Cardiac septum (tissue), 1 donor: Measurements from ENCODE around the gene ZRSR2. TPM values are rescaled to one million over a fixed set of nuclear protein-coding genes. Genes with fewer than 3 reads are reported as not detected.
A peak's percentile ranks its signal among the peaks of the same experiment; 100 is the strongest.

Experiments used
- DNase-seq: peaks from one replicate; pipeline ENCODE4 v3.0.0-alpha.2; 2020; ENCODE audit warnings: low spot score
- intact Hi-C: fragments of 100-400 bp; cut with DNase I; formaldehyde crosslinking; loops from one replicate; pipeline ENCODE4 v1.14.0; 2022
- total RNA-seq: library from RNA; stranded (reverse); fragmentation: NEBNext Ultra II Directional; extraction: Animal tissue kit (Norgen Biotek cat#: 25700); gene quantifications from one replicate; pipeline ENCODE4 v1.2.1, GENCODE V29; 2021
- donor health status: DM: no; HTN: no; CAD: no.

ZRSR2 gene
- total RNA-seq, 1 donor from 2014 or later: 10.7 TPM

DNA sequence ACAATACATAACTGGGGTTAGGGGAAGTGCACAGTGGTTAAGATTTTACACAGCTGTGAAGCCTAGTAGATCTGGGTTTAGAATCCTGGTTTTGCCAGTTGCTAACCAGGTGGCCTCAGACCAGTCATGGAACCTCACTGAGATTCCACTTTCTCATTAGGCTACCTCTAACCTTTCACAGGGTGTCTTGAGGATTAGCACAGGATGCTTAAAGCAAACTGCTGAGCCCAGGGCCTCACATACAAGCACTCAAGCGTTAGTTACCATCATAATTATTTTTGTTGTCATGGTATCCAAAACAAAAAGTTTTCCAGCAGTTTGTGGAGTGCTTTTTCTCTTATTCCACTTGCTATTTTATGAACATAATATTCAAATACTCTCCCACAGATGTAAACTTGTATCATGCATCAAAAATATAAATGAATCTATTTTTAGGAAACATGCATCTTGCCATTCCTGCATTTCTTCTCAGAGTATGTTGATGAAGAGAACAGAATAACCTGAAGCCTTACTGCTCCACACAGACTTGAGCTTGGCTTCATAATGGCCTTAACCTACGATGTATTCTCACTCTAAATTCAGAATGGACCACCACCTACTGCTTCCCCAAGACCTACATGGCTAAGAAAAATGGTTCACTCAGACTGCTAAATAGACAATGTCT, 51.7 kb downstream of the ZRSR2 start:
- intact Hi-C loops: no loop called here
- no peak for DNase-seq

DNA sequence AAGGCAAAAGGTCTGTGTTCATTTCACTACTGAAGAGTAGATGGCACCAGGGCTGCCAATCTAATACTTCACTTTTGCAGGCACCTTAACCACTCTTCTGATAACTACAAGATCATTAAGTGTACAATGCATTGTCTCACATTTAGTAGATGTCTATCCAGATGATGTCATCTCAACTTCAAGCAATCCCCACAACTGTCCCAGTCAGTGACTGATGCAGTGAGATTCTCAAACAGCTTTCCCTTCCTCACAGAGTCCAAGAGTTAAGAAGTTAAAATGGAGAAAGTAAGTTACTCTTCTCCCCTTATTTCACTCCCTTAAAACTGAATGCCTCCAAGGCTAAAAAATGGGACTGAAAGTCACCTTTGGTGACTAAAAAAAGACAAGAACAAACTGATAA, 53.7 kb downstream of the ZRSR2 start:
- DNase-seq: no peak
- intact Hi-C loops: no loop called here

DNA sequence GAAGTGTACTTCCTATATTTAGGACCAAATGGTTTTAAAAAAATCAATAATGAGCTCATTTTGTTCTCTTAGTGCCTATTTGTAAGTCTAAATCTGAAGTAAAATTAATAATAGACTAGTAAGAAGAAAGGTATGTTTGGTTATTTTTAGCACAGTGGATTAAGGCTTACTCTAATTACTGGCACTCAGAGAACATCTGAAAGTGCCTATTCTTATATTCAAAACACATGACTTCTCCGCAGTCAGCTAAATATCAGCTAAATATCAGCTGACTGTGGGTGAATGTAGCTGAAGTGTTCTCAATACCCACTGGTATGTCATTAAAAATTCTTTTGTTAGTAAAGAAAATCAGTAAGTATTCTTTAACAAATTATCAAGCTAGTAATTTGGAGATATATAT, 58.3 kb downstream of the ZRSR2 start:
- intact Hi-C loops: no loop called here
- no peak for DNase-seq

DNA sequence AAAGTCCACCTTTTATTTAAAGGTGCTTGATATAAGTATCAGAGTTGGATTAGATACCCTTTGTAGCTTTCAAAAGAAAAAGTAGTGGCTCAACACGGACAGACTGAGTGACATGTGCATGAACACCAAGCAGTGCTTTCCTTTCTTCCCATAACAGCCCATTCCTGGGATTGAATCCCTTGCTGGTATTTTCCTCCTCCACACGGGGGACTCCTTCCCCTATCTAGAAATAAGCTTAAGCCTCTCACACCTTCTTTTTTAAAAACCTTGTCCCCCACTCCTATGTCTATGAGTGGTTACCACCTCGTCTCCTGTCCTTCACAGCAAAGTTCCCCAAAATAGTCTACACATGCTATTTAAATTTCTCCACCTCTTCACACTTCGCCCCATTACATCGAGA, 59.3 kb downstream of the ZRSR2 start:
- DNase-seq: no peak
- intact Hi-C loops: no loop called here

DNA sequence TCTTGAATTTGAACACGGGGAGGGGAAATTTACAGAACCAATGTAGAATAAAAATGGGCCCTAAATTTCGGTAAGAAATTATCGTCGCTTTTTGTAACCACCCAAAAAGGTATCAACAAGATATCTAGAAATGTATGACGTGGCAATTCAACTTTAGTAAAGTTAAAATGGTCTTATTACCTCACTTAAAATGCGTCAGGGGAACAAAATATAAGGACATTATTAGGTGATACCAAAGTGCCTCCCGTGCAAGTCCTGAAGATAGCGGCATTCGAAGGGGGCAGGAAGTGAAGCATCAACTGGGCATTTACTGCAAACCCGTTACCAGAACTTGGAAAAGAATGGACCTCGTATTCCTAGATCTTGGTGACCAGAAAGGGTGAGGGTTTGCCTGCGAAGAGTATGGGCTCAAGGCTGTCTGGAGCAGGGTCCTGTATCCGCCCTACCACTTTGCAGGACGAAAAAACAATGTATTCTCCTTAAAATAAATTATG, 63.3 kb downstream of the ZRSR2 start:
- no peak for DNase-seq
- intact Hi-C loops: loop anchor here (10.0 kb wide), 1 partner anchor 861 kb away; the partner anchor contains the start of genes CTPS2 and SYAP1

DNA sequence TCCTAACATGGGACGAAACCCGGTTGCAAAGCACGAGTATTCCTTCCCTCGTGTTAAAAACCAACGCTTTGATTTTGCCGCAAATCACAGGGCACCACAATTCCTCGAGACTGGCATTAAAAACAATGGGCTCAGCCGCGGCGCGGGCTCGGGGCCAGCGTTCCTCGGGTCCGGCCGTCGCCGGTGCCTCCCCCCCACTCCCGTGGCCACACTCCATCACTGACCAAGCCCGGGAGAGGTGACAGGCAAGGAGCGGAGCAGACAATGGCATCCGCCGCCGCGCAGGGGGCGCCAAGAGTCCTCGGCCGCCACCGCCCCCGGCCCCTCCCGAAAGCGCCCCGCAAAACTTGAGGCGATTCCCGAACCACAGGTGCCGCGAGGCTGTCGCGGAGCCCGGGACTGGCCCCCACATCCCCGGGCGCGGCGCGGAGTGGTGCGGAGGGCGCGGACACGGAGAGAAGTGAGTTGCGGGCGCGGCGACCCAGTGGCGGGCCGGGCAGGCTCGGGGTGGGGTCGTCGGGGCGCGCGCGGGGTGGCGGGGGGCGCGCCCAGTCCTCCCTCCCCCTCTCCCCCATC, 63.9 kb downstream of the ZRSR2 start:
- intact Hi-C loops: loop anchor here (10.0 kb wide), 1 partner anchor 861 kb away; the partner anchor contains the start of genes CTPS2 and SYAP1
- DNase-seq: peak; percentile 90

DNA sequence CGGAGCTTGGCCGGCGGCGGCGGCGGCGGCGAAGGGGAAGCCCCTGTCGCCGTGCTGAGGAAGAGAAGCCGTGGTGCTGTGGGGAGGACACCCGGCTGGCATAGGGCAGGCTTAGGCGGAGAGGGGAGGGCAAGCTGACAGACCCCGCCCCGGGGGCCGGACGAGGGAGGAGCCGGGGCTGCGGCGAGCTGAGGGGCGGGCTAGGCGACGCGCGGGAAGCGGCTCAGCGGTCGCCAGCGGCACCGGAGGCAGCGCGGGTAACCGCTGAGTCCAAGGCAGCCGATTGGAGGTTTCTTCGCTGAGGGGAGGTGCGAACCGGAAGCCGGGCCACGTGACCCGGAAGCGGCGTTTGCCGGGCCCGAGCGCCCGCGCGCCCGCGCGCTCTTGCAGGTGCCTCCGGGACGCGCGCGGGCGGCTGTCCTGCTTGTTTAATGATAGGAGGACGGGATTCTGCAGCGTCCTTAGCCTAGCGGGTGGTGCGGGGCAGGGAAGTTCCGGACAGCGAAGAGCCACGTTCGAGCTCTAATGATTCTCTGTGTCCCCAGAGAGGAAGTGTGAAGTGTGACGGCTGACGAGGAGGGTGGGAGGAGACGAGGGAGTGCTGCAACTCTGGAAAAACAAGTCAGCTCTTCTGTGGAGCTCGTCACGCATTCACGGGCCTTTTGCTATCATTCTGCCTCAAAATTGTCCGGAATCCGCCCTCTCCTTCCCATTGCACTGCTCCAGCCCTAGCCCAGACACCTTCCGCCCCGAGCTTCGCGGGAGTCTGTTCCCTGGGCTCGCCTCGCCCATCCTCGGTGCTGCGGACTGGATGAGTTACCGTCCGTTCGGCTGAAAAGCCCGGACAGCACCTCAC, 64.7 kb downstream of the ZRSR2 start, which contains the start of gene AP1S2:
AP1S2 (minus strand) TSS at position 102 of the 856 bp plus-strand sequence. CDS start 2,289 bp downstream, outside the sequence.
- intact Hi-C loops: loop anchor here (5.0 to 10.0 kb wide), 2 partner anchors 63 to 860 kb away; partner anchors contain the start of genes CTPS2, SYAP1 and ZRSR2

DNA sequence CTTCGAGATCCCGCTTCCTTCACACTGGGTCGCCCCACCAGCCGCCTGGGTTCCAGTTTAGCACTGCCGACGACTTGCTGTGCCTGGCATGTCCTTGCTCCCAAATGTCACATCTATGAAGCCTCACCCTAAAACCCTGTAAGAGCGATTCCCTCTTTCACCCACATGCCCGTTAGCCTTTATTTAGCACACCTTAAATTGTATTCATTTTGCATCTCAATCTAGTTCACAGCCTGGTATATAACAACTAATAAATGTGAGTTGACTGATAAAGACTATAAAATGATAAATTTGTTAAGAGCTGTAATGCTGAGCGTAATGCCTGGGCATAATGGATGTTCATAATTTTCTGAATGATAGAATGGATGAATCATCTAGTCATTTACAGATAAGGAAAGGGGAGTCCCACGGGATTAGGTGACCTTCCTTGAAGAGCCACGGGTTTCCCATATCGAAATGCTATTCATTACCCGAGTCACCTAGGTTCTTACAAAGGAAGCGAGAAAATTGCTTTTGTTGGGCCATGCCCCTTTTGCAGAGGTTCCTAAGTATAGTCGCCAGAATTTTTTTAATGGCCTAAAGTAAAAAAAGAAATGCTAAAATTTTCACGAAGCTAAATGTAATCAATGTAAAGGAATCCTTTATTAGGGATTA, 65.4 kb downstream of the ZRSR2 start:
- intact Hi-C loops: loop anchor here (5.0 to 10.0 kb wide), 2 partner anchors 63 to 859 kb away; partner anchors contain the start of genes CTPS2, SYAP1 and ZRSR2

More for the DNA sequence above, 64.7 kb downstream of the ZRSR2 start, which contains the start of gene AP1S2:
- peak; percentile 97 for DNase-seq

DNA sequence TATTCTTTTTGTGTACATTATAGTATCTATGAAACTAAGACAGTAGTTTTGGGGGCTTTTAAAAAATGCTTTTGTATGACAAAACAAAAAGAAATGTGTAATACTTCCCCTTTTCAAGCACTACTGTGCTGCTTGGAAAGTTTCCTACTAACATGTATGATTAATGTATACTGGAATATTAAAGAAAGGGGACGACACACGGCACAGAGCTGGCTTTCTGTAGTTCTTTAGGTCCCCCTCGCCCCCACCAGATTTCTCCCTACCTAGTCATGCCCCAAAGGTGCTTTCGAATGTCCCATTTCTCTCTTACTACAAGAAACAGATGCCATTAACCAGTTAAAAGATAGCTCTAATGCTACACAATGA, 65.9 kb downstream of the ZRSR2 start:
- DNase-seq: no peak
- intact Hi-C loops: loop anchor here (5.0 to 10.0 kb wide), 2 partner anchors 64 to 859 kb away; partner anchors contain the start of genes CTPS2, SYAP1 and ZRSR2

More for the DNA sequence above, 65.4 kb downstream of the ZRSR2 start:
- no peak for DNase-seq

DNA sequence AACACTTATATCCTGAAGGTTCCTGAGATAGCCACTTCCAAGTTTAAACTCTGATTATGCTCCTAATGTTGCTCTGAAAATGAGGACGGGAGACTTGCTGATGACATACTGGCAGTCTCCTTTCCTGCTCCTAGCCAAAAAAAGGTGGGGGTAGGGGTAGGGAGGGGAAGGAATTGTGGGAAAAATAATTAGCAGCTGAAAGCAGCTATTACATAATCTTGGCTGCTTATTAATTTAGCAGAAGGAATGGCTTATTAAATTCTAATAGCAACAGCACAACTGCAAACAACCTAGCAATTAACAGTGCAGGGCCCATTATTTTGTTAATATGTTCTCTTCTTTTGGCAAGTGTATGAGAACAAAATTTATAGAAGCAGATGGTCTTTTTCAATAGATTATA, 66.4 kb downstream of the ZRSR2 start:
- no peak for DNase-seq
- intact Hi-C loops: loop anchor here (5.0 to 10.0 kb wide), 2 partner anchors 64 to 858 kb away; partner anchors contain the start of genes CTPS2, SYAP1 and ZRSR2

DNA sequence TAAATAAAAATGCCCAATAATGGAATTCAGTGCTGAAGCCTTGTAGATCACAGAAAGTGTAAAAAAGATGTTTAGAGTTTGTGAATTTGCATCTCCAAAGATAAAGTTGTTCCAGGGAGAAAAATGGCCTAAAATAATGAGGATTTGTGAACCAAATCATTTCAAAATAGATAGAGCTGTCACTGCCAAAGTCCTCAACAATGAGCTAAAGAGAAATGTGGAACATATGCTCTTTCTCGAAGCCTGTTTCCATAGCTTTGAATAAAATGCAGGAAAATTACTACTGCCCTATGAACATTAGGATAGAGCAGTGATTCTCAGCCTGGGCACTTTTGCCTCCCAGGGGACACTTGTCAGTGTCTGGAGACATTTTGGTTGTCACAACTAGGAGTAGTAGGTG, 67.8 kb downstream of the ZRSR2 start:
- intact Hi-C loops: loop anchor here (5.0 to 10.0 kb wide), 2 partner anchors 66 to 857 kb away; partner anchors contain the start of genes CTPS2, SYAP1 and ZRSR2
- DNase-seq: no peak

DNA sequence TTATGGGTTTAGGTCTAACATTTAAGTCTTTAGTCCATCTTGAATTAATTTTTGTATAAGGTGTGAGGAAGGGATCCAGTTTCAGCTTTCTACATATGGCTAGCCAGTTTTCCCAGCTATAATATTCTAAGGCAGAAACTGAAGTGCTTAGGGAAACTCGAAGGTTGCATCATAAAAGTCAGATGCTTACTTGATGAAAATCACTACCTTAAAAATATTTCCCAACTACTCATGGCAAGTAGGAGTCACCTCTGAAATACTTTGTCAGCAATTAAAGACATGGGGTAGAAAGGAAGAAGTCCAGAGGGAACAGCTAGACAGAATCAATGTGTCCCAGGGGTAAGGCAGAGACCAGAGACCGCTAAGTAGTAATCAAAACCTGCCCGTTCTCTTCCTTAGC, 70.6 kb downstream of the ZRSR2 start:
- DNase-seq: no peak
- intact Hi-C loops: no loop called here

DNA sequence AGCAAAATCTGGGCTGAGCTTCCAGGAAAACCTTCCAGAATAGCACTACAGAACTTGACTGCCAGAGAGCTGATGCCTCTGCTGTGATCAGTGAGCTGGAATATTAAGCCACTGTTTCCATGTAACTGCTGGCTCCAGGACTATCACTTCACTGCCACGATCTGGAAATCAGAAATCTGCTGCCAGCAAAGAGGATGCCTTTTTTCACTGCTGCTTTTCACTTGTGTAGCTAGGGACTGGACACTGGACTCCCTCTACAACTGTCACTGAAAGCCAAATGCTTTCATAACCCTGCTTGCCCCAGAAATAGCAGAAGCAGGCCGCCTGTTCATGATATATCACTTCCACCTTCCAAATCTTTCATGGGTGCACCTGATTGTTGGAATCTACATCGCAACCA, 73.7 kb downstream of the ZRSR2 start:
- intact Hi-C loops: no loop called here
- DNase-seq: no peak

DNA sequence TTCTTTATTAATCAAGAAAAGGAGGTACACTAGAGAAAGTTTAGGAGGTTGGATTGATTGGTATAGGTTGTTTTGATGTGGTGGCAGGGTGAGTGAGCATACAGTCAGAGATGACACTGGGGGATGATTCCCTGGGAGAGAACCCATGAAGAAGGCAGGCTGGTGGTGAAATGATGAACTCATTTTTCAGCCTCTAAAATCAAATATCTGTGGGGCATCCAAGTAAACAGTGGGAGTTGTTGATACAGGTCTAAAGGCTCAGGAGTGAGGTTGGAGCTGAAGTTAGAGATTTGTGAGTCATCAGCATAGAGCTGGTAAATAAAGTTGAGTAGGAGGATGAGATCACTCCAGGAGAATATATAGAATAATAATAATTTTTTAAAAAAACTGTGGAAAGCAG, 74.3 kb downstream of the ZRSR2 start:
- intact Hi-C loops: no loop called here
- DNase-seq: no peak

DNA sequence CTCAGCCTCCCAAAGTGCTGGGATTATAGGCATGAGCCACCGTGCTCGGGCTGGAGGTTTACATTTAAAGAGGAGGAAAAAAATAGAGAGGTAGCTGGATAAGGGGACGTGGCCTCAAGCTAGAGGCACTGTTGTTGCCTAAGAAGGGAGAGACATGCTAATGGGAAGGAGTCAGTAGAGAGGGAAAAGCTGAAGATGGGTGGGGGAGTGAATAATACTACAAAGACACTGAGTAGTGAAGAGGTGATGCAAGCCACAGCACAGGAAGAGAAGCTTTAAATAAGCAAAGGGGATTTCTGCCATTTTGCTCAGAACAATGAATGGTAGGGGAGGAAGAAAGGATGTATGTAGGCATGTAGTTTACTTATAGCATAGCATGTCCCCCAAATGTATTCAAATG, 75.9 kb downstream of the ZRSR2 start:
- intact Hi-C loops: no loop called here
- no peak for DNase-seq

DNA sequence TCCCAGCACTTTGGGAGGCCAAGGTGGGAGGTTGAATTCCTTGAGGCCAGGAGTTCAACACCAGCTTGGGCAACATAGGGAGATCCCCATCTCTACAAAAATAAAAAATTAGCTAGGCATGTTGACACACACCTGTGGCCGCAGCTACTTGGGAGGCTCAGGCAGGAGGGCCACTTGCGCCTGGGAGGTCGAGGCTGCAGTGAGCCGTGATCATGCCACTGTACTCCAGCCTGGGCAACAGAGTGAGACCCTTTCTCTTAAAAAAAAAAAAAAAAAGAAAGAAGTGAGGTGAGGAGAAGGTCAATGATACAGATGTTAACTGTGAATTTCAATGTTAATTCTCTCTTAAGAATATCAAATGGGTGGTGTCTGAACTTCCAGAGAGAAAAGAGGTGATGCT, 79.4 kb downstream of the ZRSR2 start:
- intact Hi-C loops: no loop called here
- no peak for DNase-seq

DNA sequence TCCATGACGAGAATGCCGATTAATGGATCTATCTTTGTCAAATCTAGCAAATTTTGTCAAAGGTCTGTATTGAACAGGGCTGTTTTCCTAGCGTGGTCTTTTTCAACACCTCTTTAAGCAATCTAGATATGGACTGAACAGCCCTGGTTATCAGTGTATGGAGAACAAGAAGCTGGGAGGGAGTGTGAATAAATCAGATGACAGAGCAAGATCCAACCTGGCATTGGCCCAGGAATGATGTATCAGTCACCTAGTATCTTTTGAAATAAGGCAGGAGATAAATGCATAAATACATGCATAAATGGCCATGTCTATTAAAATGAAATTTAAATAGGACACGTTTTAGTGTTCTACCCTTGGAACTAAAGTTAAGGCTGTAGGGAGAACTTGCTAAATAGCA, 80.0 kb downstream of the ZRSR2 start:
- intact Hi-C loops: no loop called here
- no peak for DNase-seq
